HG03095 (cell line): ENCODE measurements around the gene EPC2.

ENCODE experiments used
- ATAC-seq: cut with Tn5 transposase; IDR thresholded peaks from one replicate; pipeline ENCODE4 v1.9.1; 2021; ENCODE audit warnings: moderate library complexity; ENCODE audit not compliant: unreplicated experiment

The EPC2 gene

GRCh38 chr2:148643998-148644882 lies at the start of gene EPC2:
TSS of gene EPC2 (plus strand) at chr2:148644751. CDS start at chr2:148645018, 267 bp downstream.
- peak; percentile 52 for ATAC-seq

GRCh38 chr2:148596018-148596417 lies 48.5 kb upstream of the EPC2 start:
- ATAC-seq, result no peak

- no peak for ATAC-seq
These were observed 45.2 kb upstream of the EPC2 start for GRCh38 chr2:148599109-148599991.

GRCh38 chr2:148602885-148603561 lies 41.5 kb upstream of the EPC2 start:
- ATAC-seq, result peak; percentile 20

GRCh38 chr2:148603562-148603920 lies 41.0 kb upstream of the EPC2 start:
- ATAC-seq, result peak; percentile 99

- ATAC-seq, result no peak
These were observed 39.6 kb upstream of the EPC2 start for GRCh38 chr2:148604927-148605326.

GRCh38 chr2:148607566-148607965 lies 37.0 kb upstream of the EPC2 start:
- ATAC-seq, result no peak

GRCh38 chr2:148613231-148614013 lies 31.1 kb upstream of the EPC2 start:
- no peak for ATAC-seq

GRCh38 chr2:148614014-148614321 lies 30.6 kb upstream of the EPC2 start:
- peak; percentile 8 for ATAC-seq

GRCh38 chr2:148614322-148615049 lies 30.1 kb upstream of the EPC2 start:
- peak; percentile 91 for ATAC-seq

GRCh38 chr2:148615381-148615841 lies 29.1 kb upstream of the EPC2 start:
- no peak for ATAC-seq

GRCh38 chr2:148616662-148617061 lies 27.9 kb upstream of the EPC2 start:
- ATAC-seq, result no peak

GRCh38 chr2:148617219-148617618 lies 27.3 kb upstream of the EPC2 start:
- ATAC-seq, result no peak

GRCh38 chr2:148619560-148620195 lies 24.9 kb upstream of the EPC2 start:
- ATAC-seq, result no peak

- no peak for ATAC-seq
These were observed 22.2 kb upstream of the EPC2 start for GRCh38 chr2:148622366-148622765.

GRCh38 chr2:148623086-148623485 lies 21.5 kb upstream of the EPC2 start:
- ATAC-seq, result no peak

- no peak for ATAC-seq
These were observed 17.3 kb upstream of the EPC2 start for GRCh38 chr2:148627224-148627623.

GRCh38 chr2:148634749-148635148 lies 9.8 kb upstream of the EPC2 start:
- no peak for ATAC-seq

GRCh38 chr2:148638543-148638942 lies 6.0 kb upstream of the EPC2 start:
- no peak for ATAC-seq
